OCI-LY1 (cell line): ENCODE measurements around the gene MRPL19.

ENCODE experiments used
- CTCF ChIP-seq: fragments of 200-600 bp; sonication (generic), shearing (Covaris generic); IDR thresholded peaks from 2 replicates; pipeline ENCODE4 v1.5.1; 2017; ENCODE audit warnings: mild to moderate bottlenecking, antibody characterized with exemption, low read length, moderate library complexity, mixed read lengths
- EZH2 ChIP-seq: fragments of 200-600 bp; sonication (generic), shearing (Covaris generic); IDR thresholded peaks from 2 replicates; pipeline ENCODE4 v1.8.0; 2017; ENCODE audit warnings: borderline replicate concordance, mixed run types, mild to moderate bottlenecking, antibody characterized with exemption, low read length, moderate library complexity, mixed read lengths

GRCh38 chr2:75719616-75720015 lies 73.0 kb downstream of the MRPL19 start:
- TF ChIP-seq CTCF, result no peak
- no peak for TF ChIP-seq EZH2
